PFSK-1 (cell line): ENCODE measurements around the gene TNFRSF4. TPM values are rescaled to one million over a fixed set of nuclear protein-coding genes. Genes with fewer than 3 reads are reported as not detected.

Experiments used
- FOXP2 ChIP-seq: optimal IDR thresholded peaks from 2 replicates; pipeline ENCODE3; 2011; ENCODE audit warnings: borderline replicate concordance, control low read depth, inconsistent platforms; ENCODE audit not compliant: insufficient read depth; ENCODE audit errors: extremely low read length, extremely low read depth
- POLR2AphosphoS5 ChIP-seq: IDR thresholded peaks from 2 replicates; pipeline ENCODE4 v1.6.1; 2012; ENCODE audit warnings: low read depth, mild to moderate bottlenecking, control low read depth, low read length, moderate library complexity
- REST ChIP-seq, 2 experiments: IDR thresholded peaks; 2 replicates each; pipeline versions ENCODE4 v1.6.1 to v1.8.0; 2011 to 2012; ENCODE audit warnings: low read depth in 2 of 2, low read length in 2 of 2, control low read depth in 1 of 2, inconsistent platforms in 1 of 2, mild to moderate bottlenecking in 1 of 2, moderate library complexity in 1 of 2; ENCODE audit not compliant: insufficient read depth in 1 of 2
- SIN3A ChIP-seq: IDR thresholded peaks from 2 replicates; pipeline ENCODE4 v1.6.1; 2012; ENCODE audit warnings: mild to moderate bottlenecking, low read length, moderate library complexity, borderline replicate concordance; ENCODE audit not compliant: insufficient read depth
- TAF1 ChIP-seq: IDR thresholded peaks from 2 replicates; pipeline ENCODE4 v1.6.1; 2012; ENCODE audit warnings: low read length, control low read depth, borderline replicate concordance; ENCODE audit not compliant: insufficient read depth
- polyA plus RNA-seq: library from polyadenylated mRNA; unstranded; fragments of >200 nt; gene quantifications from one replicate; pipeline ENCODE4 v1.2.1, GENCODE V29; 2012; ENCODE audit warnings: low read depth, missing spikeins; ENCODE audit not compliant: insufficient read length

The TNFRSF4 gene
- 7.2 TPM for polyA plus RNA-seq

- no peak for TF ChIP-seq FOXP2
- TF ChIP-seq REST (IDR thresholded peaks at IDR 0.05; ENCODE audit: insufficient read depth in 1 of 2, low read depth in 2 of 2, low read length in 2 of 2) = no peak
- no peak for TF ChIP-seq TAF1
- no peak for TF ChIP-seq SIN3A
- TF ChIP-seq POLR2AphosphoS5 = no peak
Observed at GRCh38 chr1:1213345-1214265, at the start of gene TNFRSF4. TNFRSF4 (minus strand) TSS chr1:1214153; CDS start chr1:1214127, 26 bp downstream.

- TF ChIP-seq SIN3A = no peak
- no peak for TF ChIP-seq FOXP2
- TF ChIP-seq POLR2AphosphoS5 = no peak
- TF ChIP-seq TAF1 = no peak
- no peak for TF ChIP-seq REST (IDR thresholded peaks at IDR 0.05; ENCODE audit: insufficient read depth in 1 of 2, low read depth in 2 of 2, low read length in 2 of 2)
Observed at GRCh38 chr1:1262758-1263157, 48.8 kb upstream of the TNFRSF4 start.

- TF ChIP-seq TAF1 = no peak
- no peak for TF ChIP-seq REST (IDR thresholded peaks at IDR 0.05; ENCODE audit: insufficient read depth in 1 of 2, low read depth in 2 of 2, low read length in 2 of 2)
- no peak for TF ChIP-seq FOXP2
- no peak for TF ChIP-seq POLR2AphosphoS5
- no peak for TF ChIP-seq SIN3A
Observed at GRCh38 chr1:1262071-1262470, 48.1 kb upstream of the TNFRSF4 start.

- TF ChIP-seq POLR2AphosphoS5 (no peak), FOXP2 (no peak), REST (IDR thresholded peaks at IDR 0.05; ENCODE audit: insufficient read depth in 1 of 2, low read depth in 2 of 2, low read length in 2 of 2) (no peak), SIN3A (no peak), TAF1 (no peak)
Observed at GRCh38 chr1:1260843-1261560, 47.0 kb upstream of the TNFRSF4 start.
